ENCODE results near the gene TMEM208. TPM values are rescaled to one million over a fixed set of nuclear protein-coding genes. Genes with fewer than 3 reads are reported as not detected.

The TMEM208 gene
- total and polyA plus RNA-seq, 2 of the 13 experiments (the other 11 are each of a cell fraction or from before 2014, with no cell fraction given), result 58.8 to 72.9 TPM

DNA sequence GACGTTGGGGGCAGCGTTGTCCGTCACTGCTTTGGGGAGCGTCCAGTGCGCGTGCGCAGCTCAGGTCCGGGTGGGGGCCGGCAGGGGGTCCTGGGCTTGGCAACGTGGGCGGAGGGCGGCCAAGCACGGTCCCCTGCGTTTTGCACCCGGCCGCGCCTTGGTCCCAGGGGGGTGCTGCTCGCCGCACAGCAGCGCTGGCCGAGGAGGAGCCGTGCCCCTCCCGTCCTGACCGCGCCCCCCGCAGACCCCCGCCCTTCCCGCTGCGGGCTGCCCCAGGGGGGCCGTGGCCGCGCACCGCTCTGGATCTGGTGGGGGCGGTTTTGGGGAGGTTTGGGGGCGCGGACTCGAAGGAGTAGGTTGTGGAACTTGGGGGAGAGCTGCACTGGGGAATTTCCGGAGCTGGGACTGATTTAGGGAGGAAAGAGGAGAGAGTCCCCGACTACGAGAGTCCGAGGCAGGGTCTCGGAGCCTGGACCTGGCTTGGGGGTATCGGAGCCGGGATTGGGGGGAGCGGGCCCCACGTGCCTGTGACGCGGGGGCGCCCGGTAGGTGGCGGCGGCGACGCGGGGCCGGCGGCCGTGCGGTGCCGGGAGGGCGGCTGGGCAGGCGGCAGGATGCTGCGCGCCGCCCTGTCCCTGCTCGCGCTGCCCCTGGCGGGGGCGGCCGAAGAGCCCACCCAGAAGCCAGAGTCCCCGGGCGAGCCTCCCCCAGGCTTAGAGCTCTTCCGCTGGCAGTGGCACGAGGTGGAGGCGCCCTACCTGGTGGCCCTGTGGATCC is 21.7 kb downstream of the TMEM208 start, which contains the start of gene SLC9A5 (continued):
- TF ChIP-seq TRIM24 (CRISPR knock-in tag; IDR thresholded peaks at IDR 0.05), result 0 out of 2 replicates have a peak, but pooled peaks have one; percentile 15
- no peak for TF ChIP-seq SP1 (IDR thresholded peaks at IDR 0.05)
- TF ChIP-seq SP1 (CRISPR knock-in tag; IDR thresholded peaks at IDR 0.05), result no peak
- peak; percentile 23; the same call in 1 of the 2 replicates for TF ChIP-seq ZNF563 (CRISPR knock-in tag; IDR thresholded peaks at IDR 0.05)
- no peak for TF ChIP-seq ZNF629 (CRISPR knock-in tag; conservative IDR thresholded peaks at IDR 0.05)
- TF ChIP-seq, protein P1, sequence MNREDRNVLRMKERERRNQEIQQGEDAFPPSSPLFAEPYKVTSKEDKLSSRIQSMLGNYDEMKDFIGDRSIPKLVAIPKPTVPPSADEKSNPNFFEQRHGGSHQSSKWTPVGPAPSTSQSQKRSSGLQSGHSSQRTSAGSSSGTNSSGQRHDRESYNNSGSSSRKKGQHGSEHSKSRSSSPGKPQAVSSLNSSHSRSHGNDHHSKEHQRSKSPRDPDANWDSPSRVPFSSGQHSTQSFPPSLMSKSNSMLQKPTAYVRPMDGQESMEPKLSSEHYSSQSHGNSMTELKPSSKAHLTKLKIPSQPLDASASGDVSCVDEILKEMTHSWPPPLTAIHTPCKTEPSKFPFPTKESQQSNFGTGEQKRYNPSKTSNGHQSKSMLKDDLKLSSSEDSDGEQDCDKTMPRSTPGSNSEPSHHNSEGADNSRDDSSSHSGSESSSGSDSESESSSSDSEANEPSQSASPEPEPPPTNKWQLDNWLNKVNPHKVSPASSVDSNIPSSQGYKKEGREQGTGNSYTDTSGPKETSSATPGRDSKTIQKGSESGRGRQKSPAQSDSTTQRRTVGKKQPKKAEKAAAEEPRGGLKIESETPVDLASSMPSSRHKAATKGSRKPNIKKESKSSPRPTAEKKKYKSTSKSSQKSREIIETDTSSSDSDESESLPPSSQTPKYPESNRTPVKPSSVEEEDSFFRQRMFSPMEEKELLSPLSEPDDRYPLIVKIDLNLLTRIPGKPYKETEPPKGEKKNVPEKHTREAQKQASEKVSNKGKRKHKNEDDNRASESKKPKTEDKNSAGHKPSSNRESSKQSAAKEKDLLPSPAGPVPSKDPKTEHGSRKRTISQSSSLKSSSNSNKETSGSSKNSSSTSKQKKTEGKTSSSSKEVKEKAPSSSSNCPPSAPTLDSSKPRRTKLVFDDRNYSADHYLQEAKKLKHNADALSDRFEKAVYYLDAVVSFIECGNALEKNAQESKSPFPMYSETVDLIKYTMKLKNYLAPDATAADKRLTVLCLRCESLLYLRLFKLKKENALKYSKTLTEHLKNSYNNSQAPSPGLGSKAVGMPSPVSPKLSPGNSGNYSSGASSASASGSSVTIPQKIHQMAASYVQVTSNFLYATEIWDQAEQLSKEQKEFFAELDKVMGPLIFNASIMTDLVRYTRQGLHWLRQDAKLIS (CRISPR knock-in tag; IDR thresholded peaks at IDR 0.05), result no peak
- TF ChIP-seq ZNF260 (CRISPR knock-in tag; IDR thresholded peaks at IDR 0.05; ENCODE audit: borderline replicate concordance, low read depth), result no peak
- no peak for TF ChIP-seq MED13 (CRISPR knock-in tag; IDR thresholded peaks at IDR 0.05)
- no peak for TF ChIP-seq SMARCE1 (IDR thresholded peaks at IDR 0.05; ENCODE audit: borderline replicate concordance)
- TF ChIP-seq MYNN (CRISPR knock-in tag; IDR thresholded peaks at IDR 0.05; ENCODE audit: low read depth), result no peak
- TF ChIP-seq DR1 (CRISPR knock-in tag; IDR thresholded peaks at IDR 0.05), result no peak
- TF ChIP-seq PCBP1 (IDR thresholded peaks at IDR 0.05; ENCODE audit: borderline replicate concordance, low read depth, low read length), result no peak
- no peak for TF ChIP-seq CBX5 (CRISPR knock-in tag; IDR thresholded peaks at IDR 0.05; ENCODE audit: borderline replicate concordance)
- no peak for TF ChIP-seq CAMTA2 (CRISPR knock-in tag; IDR thresholded peaks at IDR 0.05; ENCODE audit: borderline replicate concordance)
- no peak for TF ChIP-seq TEAD3 (CRISPR knock-in tag; optimal IDR thresholded peaks at IDR 0.05; ENCODE audit: borderline replicate concordance)
- no peak; the same call in 1 of the 2 replicates for TF ChIP-seq ZNF768 (CRISPR knock-in tag; IDR thresholded peaks at IDR 0.05)
- no peak for TF ChIP-seq ZC3H4 (CRISPR knock-in tag; IDR thresholded peaks at IDR 0.05; ENCODE audit: borderline replicate concordance)
- no peak for TF ChIP-seq AGO2 (optimal IDR thresholded peaks at IDR 0.05; ENCODE audit: low read depth, low read length)
- no peak for TF ChIP-seq ZNF343 (CRISPR knock-in tag; IDR thresholded peaks at IDR 0.05)
- TF ChIP-seq, protein P2, sequence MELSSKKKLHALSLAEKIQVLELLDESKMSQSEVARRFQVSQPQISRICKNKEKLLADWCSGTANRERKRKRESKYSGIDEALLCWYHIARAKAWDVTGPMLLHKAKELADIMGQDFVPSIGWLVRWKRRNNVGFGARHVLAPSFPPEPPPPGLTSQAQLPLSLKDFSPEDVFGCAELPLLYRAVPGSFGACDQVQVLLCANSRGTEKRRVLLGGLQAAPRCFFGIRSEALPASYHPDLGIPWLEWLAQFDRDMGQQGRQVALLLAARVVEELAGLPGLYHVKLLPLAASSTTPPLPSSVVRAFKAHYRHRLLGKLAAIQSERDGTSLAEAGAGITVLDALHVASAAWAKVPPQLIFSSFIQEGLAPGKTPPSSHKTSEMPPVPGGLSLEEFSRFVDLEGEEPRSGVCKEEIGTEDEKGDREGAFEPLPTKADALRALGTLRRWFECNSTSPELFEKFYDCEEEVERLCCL (CRISPR knock-in tag; IDR thresholded peaks at IDR 0.05; ENCODE audit: borderline replicate concordance), result no peak
- no peak for TF ChIP-seq STAT5B (CRISPR knock-in tag; IDR thresholded peaks at IDR 0.05)
- TF ChIP-seq, protein P3, sequence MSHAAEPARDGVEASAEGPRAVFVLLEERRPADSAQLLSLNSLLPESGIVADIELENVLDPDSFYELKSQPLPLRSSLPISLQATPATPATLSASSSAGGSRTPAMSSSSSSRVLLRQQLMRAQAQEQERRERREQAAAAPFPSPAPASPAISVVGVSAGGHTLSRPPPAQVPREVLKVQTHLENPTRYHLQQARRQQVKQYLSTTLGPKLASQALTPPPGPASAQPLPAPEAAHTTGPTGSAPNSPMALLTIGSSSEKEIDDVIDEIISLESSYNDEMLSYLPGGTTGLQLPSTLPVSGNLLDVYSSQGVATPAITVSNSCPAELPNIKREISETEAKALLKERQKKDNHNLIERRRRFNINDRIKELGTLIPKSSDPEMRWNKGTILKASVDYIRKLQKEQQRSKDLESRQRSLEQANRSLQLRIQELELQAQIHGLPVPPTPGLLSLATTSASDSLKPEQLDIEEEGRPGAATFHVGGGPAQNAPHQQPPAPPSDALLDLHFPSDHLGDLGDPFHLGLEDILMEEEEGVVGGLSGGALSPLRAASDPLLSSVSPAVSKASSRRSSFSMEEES (CRISPR knock-in tag; IDR thresholded peaks at IDR 0.05), result no peak
- TF ChIP-seq RARA (CRISPR knock-in tag; IDR thresholded peaks at IDR 0.05), result no peak

All from HepG2 (cell line).